ENCODE data around the gene RNF183.

The RNF183 gene

DNA sequence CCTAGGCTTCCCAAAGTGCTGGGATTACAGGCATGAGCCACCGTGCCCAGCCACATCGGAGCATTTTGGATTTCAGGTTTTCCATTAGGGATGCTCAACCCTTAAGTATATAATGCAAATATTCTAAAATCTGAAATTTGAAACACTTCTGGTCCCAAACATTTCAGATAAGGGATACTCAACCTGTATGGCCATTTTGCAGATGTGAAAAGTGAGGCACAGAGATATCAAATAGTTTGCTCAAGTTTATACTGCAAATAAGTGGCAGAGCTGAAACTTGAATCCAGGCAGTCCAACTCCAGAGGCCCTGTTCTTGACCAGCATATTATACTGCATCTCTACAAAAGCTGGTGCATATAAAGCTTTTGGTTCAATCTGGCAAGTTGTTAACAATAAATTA, 34.5 kb upstream of the RNF183 start:
- Mint-ChIP-seq H3K27ac (no peak overlapping the region), H3K36me3 (no peaks in the 10 kb centered on the region), H3K4me3 (no peak overlapping the region), H3K27me3 (no peaks in the 10 kb centered on the region), H3K9me3 (no peaks in the 10 kb centered on the region), H3K4me1 (peaks cover 10% of the 10 kb centered on the region)
- no peak for DNase-seq (ENCODE audit: low spot score in 2 of 2)
- ATAC-seq (ENCODE audit: low read depth), result no peak

DNA sequence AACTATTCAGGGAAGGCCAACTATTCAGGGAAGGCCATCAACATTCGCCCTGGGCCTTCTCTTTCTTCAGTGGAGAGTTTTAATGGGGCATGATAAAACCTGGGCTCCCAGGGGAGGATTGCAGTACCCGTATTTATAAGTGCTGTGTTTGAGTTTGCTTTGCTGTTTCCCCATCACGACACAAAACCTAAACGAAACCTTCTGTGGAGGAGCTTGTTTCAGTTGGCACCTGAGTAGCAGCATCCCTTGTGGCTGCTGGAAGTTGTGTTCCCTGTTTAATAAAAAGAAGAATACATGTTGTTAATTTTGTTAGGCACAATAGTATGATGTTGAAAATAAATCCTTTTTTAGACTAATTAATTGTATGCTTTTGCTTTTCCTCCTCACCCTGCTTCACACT, 28.6 kb upstream of the RNF183 start:
- no peaks in the 10 kb centered on the region for H3K9me3 Mint-ChIP-seq
- H3K27ac Mint-ChIP-seq, result no peak overlapping the region
- peaks cover 2% of the 10 kb centered on the region for H3K27me3 Mint-ChIP-seq
- DNase-seq (ENCODE audit: low spot score in 2 of 2), result no peak
- H3K36me3 Mint-ChIP-seq, result no peaks in the 10 kb centered on the region
- no peak overlapping the region for H3K4me3 Mint-ChIP-seq
- no peak for ATAC-seq (ENCODE audit: low read depth)
- no peaks in the 10 kb centered on the region for H3K4me1 Mint-ChIP-seq

DNA sequence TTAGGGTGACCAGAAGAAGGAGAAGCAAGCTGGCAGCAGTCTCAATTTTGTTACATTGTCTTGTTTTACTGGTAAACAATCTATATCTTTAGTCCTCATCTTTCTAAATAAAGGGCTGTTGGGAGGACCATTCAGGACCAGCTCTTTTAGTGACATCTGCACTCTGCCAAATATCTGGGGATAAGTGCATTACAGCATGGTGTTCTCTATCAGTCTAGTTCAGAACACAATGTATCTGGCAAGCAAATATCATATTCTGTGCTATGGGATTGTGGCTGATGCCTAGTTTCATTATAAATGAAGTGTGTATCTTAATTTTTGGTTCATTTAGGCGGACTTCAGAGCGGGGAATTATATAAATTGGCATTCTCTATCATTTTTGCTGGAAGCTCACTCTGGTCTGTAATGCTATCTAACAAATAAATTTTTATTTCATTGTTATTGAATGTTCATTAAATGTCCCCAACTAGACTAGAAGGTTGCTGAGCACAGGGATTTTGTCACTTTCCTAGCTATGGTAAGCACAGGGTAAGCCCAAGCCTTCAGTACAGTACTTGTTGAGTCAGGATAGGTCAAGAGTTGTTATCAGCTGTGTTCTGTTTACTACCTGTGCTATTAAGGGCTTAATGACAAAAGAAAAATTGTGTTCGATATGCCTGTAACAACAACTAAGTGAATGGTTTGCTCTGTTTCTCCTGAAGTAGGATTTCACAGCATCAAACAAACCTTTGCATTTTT, 25.0 kb upstream of the RNF183 start:
- no peak overlapping the region for H3K27ac Mint-ChIP-seq

DNA sequence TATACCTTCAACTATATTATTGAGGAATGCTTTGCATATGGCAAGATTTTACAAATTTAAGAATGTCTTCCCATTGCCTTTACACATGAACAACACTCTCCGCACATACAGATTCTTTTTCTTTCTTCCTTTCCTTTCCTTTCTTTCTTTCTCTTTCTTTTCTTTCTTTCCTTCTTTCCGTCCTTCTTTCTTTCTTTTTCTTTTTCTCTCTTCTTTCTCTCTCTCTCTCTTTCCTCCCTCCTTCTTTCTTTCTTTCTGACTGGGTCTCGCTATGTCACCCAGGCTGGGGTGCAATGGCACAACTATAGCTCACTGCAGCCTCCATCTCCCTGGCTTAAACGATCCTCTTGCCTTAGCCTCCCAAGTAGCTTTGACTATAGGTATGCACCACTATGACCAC, 23.1 kb upstream of the RNF183 start:
- Mint-ChIP-seq H3K36me3 (no peaks in the 10 kb centered on the region), H3K4me1 (no peaks in the 10 kb centered on the region), H3K9me3 (no peaks in the 10 kb centered on the region), H3K27me3 (peaks cover 2% of the 10 kb centered on the region), H3K4me3 (no peak overlapping the region), H3K27ac (no peak overlapping the region)
- ATAC-seq (ENCODE audit: low read depth) (no peak), DNase-seq (ENCODE audit: low spot score in 2 of 2) (no peak)

More for the DNA sequence above, 25.0 kb upstream of the RNF183 start:
- H3K27me3 Mint-ChIP-seq, result peaks cover 2% of the 10 kb centered on the region
- H3K4me1 Mint-ChIP-seq, result no peaks in the 10 kb centered on the region
- H3K4me3 Mint-ChIP-seq, result no peak overlapping the region
- ATAC-seq (ENCODE audit: low read depth) (no peak), DNase-seq (ENCODE audit: low spot score in 2 of 2) (no peak)
- no peaks in the 10 kb centered on the region for H3K9me3 Mint-ChIP-seq
- H3K36me3 Mint-ChIP-seq, result no peaks in the 10 kb centered on the region

- ATAC-seq (ENCODE audit: low read depth) (no peak), DNase-seq (ENCODE audit: low spot score in 2 of 2) (no peak)
- Mint-ChIP-seq H3K4me1 (no peaks in the 10 kb centered on the region), H3K27me3 (peaks cover 2% of the 10 kb centered on the region), H3K27ac (no peak overlapping the region), H3K9me3 (no peaks in the 10 kb centered on the region), H3K4me3 (no peak overlapping the region), H3K36me3 (no peaks in the 10 kb centered on the region)
Measured at GRCh38 chr9:113322671-113323070, 19.5 kb upstream of the RNF183 start.

GRCh38 chr9:113320051-113320450, 16.9 kb upstream of the RNF183 start:
- no peak for ATAC-seq (ENCODE audit: low read depth)
- Mint-ChIP-seq H3K27ac (no peak overlapping the region), H3K27me3 (peaks cover 3% of the 10 kb centered on the region), H3K4me3 (no peak overlapping the region), H3K36me3 (no peaks in the 10 kb centered on the region), H3K4me1 (no peaks in the 10 kb centered on the region), H3K9me3 (no peaks in the 10 kb centered on the region)
- no peak for DNase-seq (ENCODE audit: low spot score in 2 of 2)

GRCh38 chr9:113319054-113319453, 15.9 kb upstream of the RNF183 start:
- no peak overlapping the region for H3K4me3 Mint-ChIP-seq
- H3K36me3 Mint-ChIP-seq, result no peaks in the 10 kb centered on the region
- DNase-seq (ENCODE audit: low spot score in 2 of 2) (no peak), ATAC-seq (ENCODE audit: low read depth) (no peak)
- H3K4me1 Mint-ChIP-seq, result no peaks in the 10 kb centered on the region
- H3K9me3 Mint-ChIP-seq, result no peaks in the 10 kb centered on the region
- peaks cover 4% of the 10 kb centered on the region for H3K27me3 Mint-ChIP-seq
- H3K27ac Mint-ChIP-seq, result peak overlapping the region; percentile 26

DNA sequence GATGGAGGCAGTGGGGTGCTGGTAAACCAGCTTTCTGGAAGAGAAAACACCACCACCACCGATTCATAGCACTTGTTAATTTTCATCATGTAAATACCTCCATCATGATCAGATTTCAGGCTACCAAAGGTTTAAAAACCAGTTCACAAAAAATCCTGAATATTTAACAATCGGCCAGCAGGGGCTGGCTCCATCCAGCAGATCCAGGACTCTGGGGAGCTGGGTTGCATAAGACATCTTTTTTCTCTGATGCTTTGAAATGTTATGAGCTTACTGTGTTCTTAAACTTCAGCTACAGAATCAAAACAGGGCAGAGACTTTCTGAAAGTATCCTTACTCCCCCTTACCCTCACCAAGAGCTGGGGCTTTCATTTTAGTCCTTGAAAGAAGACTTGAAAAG, 14.6 kb upstream of the RNF183 start:
- no peak overlapping the region for H3K4me3 Mint-ChIP-seq
- DNase-seq (ENCODE audit: low spot score in 2 of 2) (no peak), ATAC-seq (ENCODE audit: low read depth) (no peak)
- H3K9me3 Mint-ChIP-seq, result no peaks in the 10 kb centered on the region
- no peak overlapping the region for H3K27ac Mint-ChIP-seq
- H3K27me3 Mint-ChIP-seq, result peaks cover 4% of the 10 kb centered on the region
- no peaks in the 10 kb centered on the region for H3K4me1 Mint-ChIP-seq
- H3K36me3 Mint-ChIP-seq, result no peaks in the 10 kb centered on the region

GRCh38 chr9:113316030-113316429, 12.9 kb upstream of the RNF183 start:
- Mint-ChIP-seq H3K4me1 (no peaks in the 10 kb centered on the region), H3K9me3 (no peaks in the 10 kb centered on the region), H3K36me3 (no peaks in the 10 kb centered on the region), H3K27ac (no peak overlapping the region), H3K4me3 (no peak overlapping the region), H3K27me3 (peaks cover 4% of the 10 kb centered on the region)
- ATAC-seq (ENCODE audit: low read depth), result no peak
- no peak for DNase-seq (ENCODE audit: low spot score in 2 of 2)

- H3K27me3 Mint-ChIP-seq, result peaks cover 4% of the 10 kb centered on the region
- H3K36me3 Mint-ChIP-seq, result no peaks in the 10 kb centered on the region
- H3K4me1 Mint-ChIP-seq, result no peaks in the 10 kb centered on the region
- H3K27ac Mint-ChIP-seq, result no peak overlapping the region
- ATAC-seq (ENCODE audit: low read depth) (no peak), DNase-seq (ENCODE audit: low spot score in 2 of 2) (no peak)
- H3K4me3 Mint-ChIP-seq, result no peak overlapping the region
- H3K9me3 Mint-ChIP-seq, result no peaks in the 10 kb centered on the region
Measured at GRCh38 chr9:113315231-113315630, 12.1 kb upstream of the RNF183 start.

DNA sequence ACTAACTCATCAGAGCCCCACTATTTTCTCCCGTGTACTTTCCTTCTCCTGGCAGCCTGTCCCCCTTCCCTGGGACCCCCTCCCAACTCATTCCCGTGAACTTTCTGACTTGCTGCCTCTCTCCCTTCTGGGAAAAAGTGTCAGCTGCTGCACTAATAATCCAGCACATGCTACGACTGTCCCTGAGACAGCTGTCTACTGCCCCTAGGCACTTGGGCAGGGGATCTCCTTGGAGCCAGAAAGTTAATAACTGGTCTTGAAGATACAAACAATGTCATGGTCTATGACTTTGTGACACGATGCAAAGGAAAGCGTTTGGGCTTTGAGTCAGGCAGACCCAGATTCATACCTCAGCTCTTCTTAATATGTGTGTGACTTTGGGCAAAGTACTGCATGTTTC, 10.1 kb upstream of the RNF183 start:
- no peak overlapping the region for H3K4me3 Mint-ChIP-seq
- no peak for DNase-seq (ENCODE audit: low spot score in 2 of 2)
- no peak for ATAC-seq (ENCODE audit: low read depth)

DNA sequence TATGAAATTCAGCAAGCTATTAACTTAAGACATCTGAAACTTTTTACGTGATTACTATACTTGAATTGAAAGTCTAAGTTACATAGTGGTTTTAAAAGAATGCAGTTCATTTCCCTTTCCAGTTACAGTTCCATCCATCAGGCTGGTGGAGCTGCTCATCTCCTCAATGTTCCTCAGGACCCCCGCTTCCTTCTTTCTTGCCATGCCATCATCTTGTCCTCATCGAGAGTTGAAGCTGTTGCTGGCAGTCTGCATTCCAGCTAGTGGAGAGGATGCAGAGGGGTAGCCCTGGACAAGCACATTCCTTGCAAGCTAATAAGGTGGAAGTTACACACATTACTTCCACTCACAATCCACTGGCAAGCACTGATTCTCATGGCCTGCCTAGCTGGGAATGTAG, 8.8 kb upstream of the RNF183 start:
- H3K27ac Mint-ChIP-seq, result no peak overlapping the region
- no peaks in the 10 kb centered on the region for H3K36me3 Mint-ChIP-seq
- peaks cover 3% of the 10 kb centered on the region for H3K27me3 Mint-ChIP-seq
- no peaks in the 10 kb centered on the region for H3K4me1 Mint-ChIP-seq
- ATAC-seq (ENCODE audit: low read depth), result no peak
- DNase-seq (ENCODE audit: low spot score in 2 of 2), result no peak
- no peak overlapping the region for H3K4me3 Mint-ChIP-seq
- no peaks in the 10 kb centered on the region for H3K9me3 Mint-ChIP-seq

More for the DNA sequence above, 10.1 kb upstream of the RNF183 start:
- Mint-ChIP-seq H3K27ac (no peak overlapping the region), H3K9me3 (no peaks in the 10 kb centered on the region), H3K4me1 (no peaks in the 10 kb centered on the region), H3K36me3 (no peaks in the 10 kb centered on the region), H3K27me3 (peaks cover 2% of the 10 kb centered on the region)

DNA sequence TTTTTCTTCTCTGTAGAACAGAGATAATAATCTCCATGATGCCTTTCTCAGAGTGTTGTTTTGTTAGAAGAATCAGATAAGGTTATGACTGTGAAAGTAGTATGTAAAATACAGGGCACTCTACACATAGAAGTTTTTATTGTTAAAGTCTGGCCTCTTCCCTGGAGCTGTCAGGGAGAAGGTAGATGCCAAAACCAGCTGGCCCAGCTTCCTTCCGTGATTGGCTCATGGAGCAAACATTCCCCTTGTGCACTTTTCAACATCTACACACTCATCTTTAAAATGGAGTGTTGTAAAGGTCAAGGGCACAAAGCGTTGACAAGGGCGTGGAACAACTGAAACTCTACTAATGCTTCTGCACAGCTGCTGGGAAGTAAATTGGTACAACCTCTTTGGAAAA, 7.4 kb upstream of the RNF183 start:
- DNase-seq (ENCODE audit: low spot score in 2 of 2) (no peak), ATAC-seq (ENCODE audit: low read depth) (no peak)
- Mint-ChIP-seq H3K27ac (no peak overlapping the region), H3K4me3 (no peak overlapping the region), H3K27me3 (peaks cover 4% of the 10 kb centered on the region), H3K4me1 (no peaks in the 10 kb centered on the region), H3K9me3 (no peaks in the 10 kb centered on the region), H3K36me3 (no peaks in the 10 kb centered on the region)

DNA sequence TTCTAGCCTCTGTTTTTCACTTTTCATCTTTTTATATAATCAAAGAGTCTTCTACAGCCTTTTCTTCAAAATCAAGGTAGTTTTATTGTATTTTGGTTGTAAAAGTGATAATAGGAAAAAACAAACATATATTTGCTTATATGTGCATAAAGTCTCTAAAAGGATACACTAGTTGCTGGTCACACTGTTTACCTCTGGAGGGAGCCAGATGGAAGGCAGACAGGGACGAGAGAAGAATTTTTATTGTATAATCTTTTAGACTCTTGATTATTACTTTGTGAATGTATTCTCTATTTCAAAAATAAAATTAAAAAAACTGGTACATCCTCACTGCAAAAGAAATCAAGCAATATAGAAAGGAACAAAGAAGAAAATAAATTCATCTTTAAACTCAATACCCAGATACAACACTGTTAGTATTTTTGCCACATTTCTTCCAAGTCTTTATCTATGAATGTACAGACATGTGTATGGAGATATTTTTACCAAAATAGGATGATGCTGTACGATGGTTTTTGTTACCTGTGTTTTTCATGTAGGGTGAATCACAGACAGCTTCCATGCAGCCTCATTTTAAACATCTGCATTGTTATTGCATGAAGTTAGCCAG, 6.1 kb upstream of the RNF183 start:
- DNase-seq (ENCODE audit: low spot score in 2 of 2), result peak in 1 of 2 donors; percentile 5
- Mint-ChIP-seq H3K9me3 (no peaks in the 10 kb centered on the region), H3K4me1 (no peaks in the 10 kb centered on the region), H3K27me3 (peaks cover 7% of the 10 kb centered on the region), H3K36me3 (no peaks in the 10 kb centered on the region), H3K27ac (no peak overlapping the region), H3K4me3 (no peak overlapping the region)
- peak; percentile 53 for ATAC-seq (ENCODE audit: low read depth)

DNA sequence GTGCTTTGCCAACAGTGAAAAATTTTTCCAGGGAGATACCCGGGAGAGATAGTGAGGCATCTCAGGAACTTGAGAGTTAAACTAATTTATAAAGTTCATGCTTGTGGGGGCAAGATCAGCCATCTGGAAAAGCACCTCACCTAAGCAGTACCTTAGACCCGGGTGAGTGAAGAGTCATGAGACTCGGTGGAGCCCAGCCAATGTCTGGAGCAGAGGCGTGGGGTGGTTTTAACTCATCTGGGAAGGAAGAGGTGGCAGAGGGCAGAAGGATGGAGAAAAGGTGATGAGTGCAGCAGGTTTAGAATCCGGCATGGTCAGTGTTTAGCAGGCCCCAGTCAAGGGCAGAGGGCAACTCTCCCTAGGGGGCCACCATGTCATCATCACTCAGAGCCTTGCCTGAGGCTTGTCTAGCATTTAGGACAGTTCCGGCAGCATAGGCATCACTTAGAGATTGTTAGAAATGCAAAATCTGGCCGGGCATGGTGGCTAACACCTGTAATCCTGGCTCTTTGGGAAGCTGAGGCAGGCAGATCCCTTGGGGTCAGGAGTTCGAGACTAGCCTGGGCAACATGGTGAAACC, 4.3 kb upstream of the RNF183 start:
- H3K27me3 Mint-ChIP-seq, result peaks cover 10% of the 10 kb centered on the region
- DNase-seq (ENCODE audit: low spot score in 2 of 2) (no peak), ATAC-seq (ENCODE audit: low read depth) (no peak)
- H3K9me3 Mint-ChIP-seq, result no peaks in the 10 kb centered on the region
- peaks cover 4% of the 10 kb centered on the region for H3K4me1 Mint-ChIP-seq
- no peak overlapping the region for H3K27ac Mint-ChIP-seq
- no peak overlapping the region for H3K4me3 Mint-ChIP-seq
- no peaks in the 10 kb centered on the region for H3K36me3 Mint-ChIP-seq
